ENCODE data around the gene STK17B. TPM values are rescaled to one million over a fixed set of nuclear protein-coding genes. Genes with fewer than 3 reads are reported as not detected.

The STK17B gene
- total and polyA plus RNA-seq, 10 of the 15 experiments (the other 5 are each of a cell fraction or from before 2014, with no cell fraction given): 21.2 to 108 (median 53.7) TPM

DNA sequence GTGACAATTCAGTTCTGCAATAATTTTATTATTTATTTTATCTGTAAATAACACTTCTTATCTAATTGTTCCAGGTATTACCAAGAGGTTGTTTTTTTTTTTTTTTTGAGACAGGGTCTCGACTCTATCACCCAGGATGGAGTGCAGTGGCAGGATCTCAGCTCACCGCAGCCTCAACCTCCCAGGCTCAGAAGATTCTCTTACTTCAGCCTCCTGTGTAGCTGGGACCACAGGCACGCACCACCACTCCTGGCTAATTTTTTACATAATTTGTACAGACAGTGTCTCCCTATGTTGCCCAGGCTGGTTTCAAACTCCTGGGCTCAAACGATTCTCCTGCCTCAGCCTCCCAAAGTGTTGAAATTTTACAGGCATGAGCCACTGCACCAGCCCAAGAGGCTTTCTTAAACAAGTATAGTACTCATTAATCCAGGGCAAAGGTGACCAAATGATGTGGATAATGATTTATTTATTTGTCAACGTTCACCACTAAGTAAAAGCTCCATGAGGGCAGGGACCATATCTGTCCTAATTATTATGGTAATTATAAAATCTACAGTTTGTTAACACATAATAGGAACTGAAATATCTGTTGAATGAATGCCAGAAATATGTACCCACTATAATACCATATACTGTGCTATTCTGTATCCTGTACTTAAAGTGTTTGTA lies 12.0 kb downstream of the STK17B start:
- Histone ChIP-seq H3K79me2 (ENCODE audit: control insufficient read depth, insufficient read depth, low read length) (peaks cover 72% of the 10 kb centered on the region), H3K36me3 (ENCODE audit: control insufficient read depth in 2 of 2, insufficient read depth in 2 of 2, low read length in 1 of 2) (peaks cover 0 to 24% of the 10 kb centered on the region in 2 experiments; a peak in 2 of 4 replicates), H4K20me1 (ENCODE audit: control insufficient read depth, insufficient read depth) (no peaks in the 10 kb centered on the region), H3K9ac (ENCODE audit: control insufficient read depth, insufficient read depth, low read length) (peak overlapping the region; percentile 15; the same call in 1 of the 2 replicates), H2AFZ (ENCODE audit: control insufficient read depth, low read depth, low read length) (no peak overlapping the region), H3K9me3 (replicated peaks; ENCODE audit: control insufficient read depth, insufficient read depth, low read length) (peaks cover 3% of the 10 kb centered on the region; the same call in 2 of the 3 replicates), H3K27ac (ENCODE audit: control insufficient read depth, insufficient read depth) (peak overlapping the region; percentile 77), H3K27me3 (replicated peaks in 1 of 2; ENCODE audit: control insufficient read depth in 2 of 2, insufficient read depth in 2 of 2, low read length in 1 of 2) (no peaks in the 10 kb centered on the region), H3K4me2 (ENCODE audit: control insufficient read depth, insufficient read depth) (peak overlapping the region; percentile 59), H3K4me3 (no peak overlapping the region; the same call in 1 of the 2 replicates), H3K4me1 (ENCODE audit: control insufficient read depth, insufficient read depth, low read length) (peaks cover 29% of the 10 kb centered on the region)
- in situ Hi-C loops (cut with MboI) (loop anchor here (25.0 kb wide), 1 partner anchor 103 kb away; no protein-coding TSS in a partner anchor), intact Hi-C loops (cut with micrococcal nuclease; ENCODE audit: unreplicated experiment) (no loop called here)
- ChIA-PET CTCF (interaction anchor here (4.6 kb wide), 1 partner anchor 81 kb away, joined by 27 read pairs; no protein-coding TSS in a partner anchor), SMC1A (ENCODE audit: uncharacterized antibody, unreplicated experiment) (interaction anchor here (0.6 to 11.7 kb wide), 15 partner anchors 8 to 493 kb away, joined by 3 to 124 read pairs (median 4); no protein-coding TSS in a partner anchor), POLR2A (interaction anchor here (0.6 to 2.0 kb wide), 8 partner anchors 8 to 133 kb away, joined by 3 to 15 read pairs (median 5); partner anchors contain the start of gene STK17B), RAD21 (ENCODE audit: unreplicated experiment) (interaction anchor here (0.9 to 4.9 kb wide), 8 partner anchors 9 to 116 kb away, joined by 3 to 34 read pairs (median 4); no protein-coding TSS in a partner anchor)
- peak; percentile 58 for TF ChIP-seq POLR2AphosphoS5 (IDR thresholded peaks at IDR 0.05; ENCODE audit: low read length)
- TF ChIP-seq ZNF217 (IDR thresholded peaks at IDR 0.05): peak; percentile 22; the same call in 1 of the 2 replicates
- no peak for TF ChIP-seq CBFB (IDR thresholded peaks at IDR 0.05; ENCODE audit: low read depth)
- TF ChIP-seq HDGF (IDR thresholded peaks at IDR 0.05): no peak
- no TSS peak for BruUV-seq (replicated peaks)
- ATAC-seq (peak; percentile 1; the same call in 1 of the 3 replicates), FAIRE-seq (no peak), DNase-seq (ENCODE audit: low read depth, low spot score) (no peak)
- 12% methylated on average over 5 of the region's 5 CpGs for WGBS (ENCODE audit: insufficient coverage, insufficient replicate concordance, low lambda C conversion rate, missing lambda C conversion rate)

GRCh38 chr2:196155575-196155974 lies 15.8 kb downstream of the STK17B start:
- RAD21 ChIA-PET (ENCODE audit: unreplicated experiment): interaction anchor here (7.2 kb wide), 1 partner anchor 9 kb away, joined by 52 read pairs; no protein-coding TSS in a partner anchor
- intact Hi-C loops (cut with micrococcal nuclease; ENCODE audit: unreplicated experiment): no loop called here
- no peak overlapping the region for H3K9ac ChIP-seq (ENCODE audit: control insufficient read depth, insufficient read depth, low read length)
- no TSS peak for BruUV-seq (replicated peaks)
- ATAC-seq (no peak), FAIRE-seq (no peak), DNase-seq (ENCODE audit: low read depth, low spot score) (no peak)
- H3K4me2 ChIP-seq (ENCODE audit: control insufficient read depth, insufficient read depth): no peak overlapping the region
- H4K20me1 ChIP-seq (ENCODE audit: control insufficient read depth, insufficient read depth): no peaks in the 10 kb centered on the region
- peaks cover 52% of the 10 kb centered on the region for H3K79me2 ChIP-seq (ENCODE audit: control insufficient read depth, insufficient read depth, low read length)
- no peaks in the 10 kb centered on the region for H3K27me3 ChIP-seq (replicated peaks in 1 of 2; ENCODE audit: control insufficient read depth in 2 of 2, insufficient read depth in 2 of 2, low read length in 1 of 2)
- H3K27ac ChIP-seq (ENCODE audit: control insufficient read depth, insufficient read depth): no peak overlapping the region
- H3K9me3 ChIP-seq (replicated peaks; ENCODE audit: control insufficient read depth, insufficient read depth, low read length): peaks cover 11% of the 10 kb centered on the region; the same call in 2 of the 3 replicates
- in situ Hi-C loops (cut with MboI): loop anchor here (25.0 kb wide), 1 partner anchor 107 kb away; no protein-coding TSS in a partner anchor
- H2AFZ ChIP-seq (ENCODE audit: control insufficient read depth, low read depth, low read length): no peak overlapping the region
- H3K36me3 ChIP-seq (ENCODE audit: control insufficient read depth in 2 of 2, insufficient read depth in 2 of 2, low read length in 1 of 2): peaks cover 0 to 41% of the 10 kb centered on the region in 2 experiments; a peak in 2 of 4 replicates
- no peak overlapping the region for H3K4me3 ChIP-seq
- CTCF ChIA-PET: interaction anchor here (1.4 kb wide), 1 partner anchor 9 kb away, joined by 4 read pairs; no protein-coding TSS in a partner anchor
- WGBS (ENCODE audit: insufficient coverage, insufficient replicate concordance, low lambda C conversion rate, missing lambda C conversion rate): 2% methylated on average over 2 of the region's 2 CpGs
- SMC1A ChIA-PET (ENCODE audit: uncharacterized antibody, unreplicated experiment): interaction anchor here (1.4 to 1.5 kb wide), 2 partner anchors 21 to 78 kb away, joined by 3 to 4 read pairs; no protein-coding TSS in a partner anchor
- H3K4me1 ChIP-seq (ENCODE audit: control insufficient read depth, insufficient read depth, low read length): peaks cover 22% of the 10 kb centered on the region
- POLR2A ChIA-PET: interaction anchor here (0.9 to 1.1 kb wide), 2 partner anchors 15 to 21 kb away, joined by 3 to 4 read pairs; no protein-coding TSS in a partner anchor
- no peak for TF ChIP-seq MTA3 (IDR thresholded peaks at IDR 0.05; ENCODE audit: borderline replicate concordance, low read length)
- TF ChIP-seq NR2F1 (conservative IDR thresholded peaks at IDR 0.05): no peak
- no peak for TF ChIP-seq USF2 (IDR thresholded peaks at IDR 0.05; ENCODE audit: borderline replicate concordance, low read depth, low read length)
- no peak for TF ChIP-seq RFX5 (IDR thresholded peaks at IDR 0.05; ENCODE audit: low read depth, low read length)
- TF ChIP-seq ZSCAN29 (IDR thresholded peaks at IDR 0.05): no peak
- TF ChIP-seq FOS (IDR thresholded peaks at IDR 0.05; ENCODE audit: borderline replicate concordance, extremely low read depth, insufficient read length): no peak
- TF ChIP-seq E2F4 (IDR thresholded peaks at IDR 0.05; ENCODE audit: low read depth, low read length): no peak
- TF ChIP-seq HCFC1 (IDR thresholded peaks at IDR 0.05; ENCODE audit: low read length): no peak
- TF ChIP-seq KAT2A (conservative IDR thresholded peaks at IDR 0.05; ENCODE audit: control insufficient read depth, low read depth, low read length): no peak
- no peak for TF ChIP-seq SMAD5 (IDR thresholded peaks at IDR 0.05; ENCODE audit: low read depth)
- TF ChIP-seq MEF2B (IDR thresholded peaks at IDR 0.05; ENCODE audit: partially characterized antibody, poor library complexity, severe bottlenecking): no peak
- TF ChIP-seq POLR2A (IDR thresholded peaks at IDR 0.05; ENCODE audit: low read depth, low read length): no peak

Data from GM12878 (cell line).